ENCODE results near the gene SOCS1. TPM values are rescaled to one million over a fixed set of nuclear protein-coding genes. Genes with fewer than 3 reads are reported as not detected.

Gene SOCS1
- total RNA-seq, 1 donor from 2014 or later: 1.5 TPM

DNA sequence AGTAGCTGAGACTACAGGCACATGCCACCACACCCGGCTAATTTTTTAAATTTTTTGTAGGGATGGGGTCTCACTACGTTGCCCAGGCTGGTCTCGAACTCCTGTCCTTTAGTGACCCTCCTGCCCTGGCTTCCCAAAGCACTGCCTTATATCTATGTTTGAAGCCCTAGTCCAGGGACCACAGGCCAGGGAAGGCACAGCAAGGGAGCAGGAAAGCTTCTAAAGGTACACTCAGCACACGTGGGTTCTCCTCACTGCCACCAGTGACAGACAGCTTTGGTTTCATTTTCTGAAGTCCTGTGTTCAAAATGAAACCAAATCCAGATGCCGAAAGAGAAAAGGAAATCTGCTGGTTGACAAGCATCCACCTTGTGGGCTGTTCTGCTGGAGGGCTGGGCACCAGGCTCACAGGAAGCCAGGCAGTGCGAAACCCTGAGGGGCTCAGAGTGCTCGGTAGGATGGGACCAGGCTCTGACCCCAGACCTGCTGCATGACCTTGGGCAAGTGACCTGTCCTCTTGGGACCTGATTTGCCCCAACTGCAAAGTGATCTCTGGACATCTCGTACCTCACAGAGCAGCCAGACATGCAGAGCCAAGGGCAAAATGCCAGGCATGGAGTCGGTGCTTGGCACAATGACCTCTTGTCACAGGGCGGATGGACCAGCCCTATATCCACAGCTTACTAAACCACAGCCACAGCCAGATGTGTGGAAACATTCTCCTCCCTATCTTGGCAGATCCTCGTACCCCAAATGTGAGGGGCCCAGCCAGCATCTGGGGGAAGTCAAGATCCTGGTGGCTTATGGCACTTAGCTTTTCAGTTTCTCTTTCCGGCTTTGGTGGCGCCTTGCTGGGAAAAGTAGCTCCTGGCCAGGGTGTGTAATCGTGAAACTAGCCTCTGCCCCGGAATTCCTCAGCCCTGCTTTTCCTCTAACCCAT lies 2.8 kb upstream of the SOCS1 start:
- TF ChIP-seq, protein P1, sequence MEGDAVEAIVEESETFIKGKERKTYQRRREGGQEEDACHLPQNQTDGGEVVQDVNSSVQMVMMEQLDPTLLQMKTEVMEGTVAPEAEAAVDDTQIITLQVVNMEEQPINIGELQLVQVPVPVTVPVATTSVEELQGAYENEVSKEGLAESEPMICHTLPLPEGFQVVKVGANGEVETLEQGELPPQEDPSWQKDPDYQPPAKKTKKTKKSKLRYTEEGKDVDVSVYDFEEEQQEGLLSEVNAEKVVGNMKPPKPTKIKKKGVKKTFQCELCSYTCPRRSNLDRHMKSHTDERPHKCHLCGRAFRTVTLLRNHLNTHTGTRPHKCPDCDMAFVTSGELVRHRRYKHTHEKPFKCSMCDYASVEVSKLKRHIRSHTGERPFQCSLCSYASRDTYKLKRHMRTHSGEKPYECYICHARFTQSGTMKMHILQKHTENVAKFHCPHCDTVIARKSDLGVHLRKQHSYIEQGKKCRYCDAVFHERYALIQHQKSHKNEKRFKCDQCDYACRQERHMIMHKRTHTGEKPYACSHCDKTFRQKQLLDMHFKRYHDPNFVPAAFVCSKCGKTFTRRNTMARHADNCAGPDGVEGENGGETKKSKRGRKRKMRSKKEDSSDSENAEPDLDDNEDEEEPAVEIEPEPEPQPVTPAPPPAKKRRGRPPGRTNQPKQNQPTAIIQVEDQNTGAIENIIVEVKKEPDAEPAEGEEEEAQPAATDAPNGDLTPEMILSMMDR (conservative IDR thresholded peaks at IDR 0.05; ENCODE audit: low read depth, low read length): no peak
- DNase-seq (ENCODE audit: low read depth): no peak
- H3K4me3 ChIP-seq (ENCODE audit: low read depth, low read length): no peak overlapping the region

DNA sequence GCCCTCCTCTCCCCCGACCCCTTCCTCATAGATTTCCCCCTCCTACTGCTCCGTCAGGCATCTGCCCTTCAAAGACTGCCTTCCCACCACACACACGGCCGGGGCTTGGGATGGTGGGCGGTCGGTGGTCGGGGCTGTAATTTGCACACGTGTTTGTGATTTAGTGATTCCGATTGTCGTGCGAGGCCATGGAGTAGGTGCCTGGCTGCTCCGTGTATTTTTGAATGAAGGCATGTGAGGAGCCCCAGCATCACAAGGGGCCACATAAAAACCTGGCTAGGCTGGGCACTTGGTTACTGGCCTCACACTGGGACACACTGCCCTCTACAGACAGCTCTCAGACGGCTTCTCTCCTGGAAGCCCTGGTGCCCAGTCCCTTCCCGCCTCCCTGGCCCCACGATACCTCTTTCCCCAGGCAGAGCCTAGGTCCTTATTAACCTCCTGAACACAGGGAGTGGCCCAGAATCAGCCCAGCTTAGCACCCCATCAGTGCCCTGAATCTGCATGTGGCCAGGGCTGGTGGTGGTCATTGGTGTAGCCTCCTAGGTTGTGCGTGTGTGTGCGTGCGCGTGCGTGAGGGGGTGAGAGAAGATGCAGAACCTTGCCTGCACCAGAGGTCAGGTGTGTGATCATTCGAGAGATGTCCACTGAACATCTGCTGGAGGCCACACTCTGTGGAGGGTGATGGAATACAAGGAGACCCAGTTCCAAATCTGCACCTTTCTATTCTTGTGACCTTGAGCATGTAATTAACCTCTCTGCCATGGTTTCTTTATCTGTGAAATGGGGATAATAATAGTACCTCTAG lies 1.3 kb upstream of the SOCS1 start:
- peak overlapping the region; percentile 84 for H3K4me3 ChIP-seq (ENCODE audit: low read depth, low read length)
- TF ChIP-seq, protein P1 (conservative IDR thresholded peaks at IDR 0.05; ENCODE audit: low read depth, low read length): peak; percentile 82

DNA sequence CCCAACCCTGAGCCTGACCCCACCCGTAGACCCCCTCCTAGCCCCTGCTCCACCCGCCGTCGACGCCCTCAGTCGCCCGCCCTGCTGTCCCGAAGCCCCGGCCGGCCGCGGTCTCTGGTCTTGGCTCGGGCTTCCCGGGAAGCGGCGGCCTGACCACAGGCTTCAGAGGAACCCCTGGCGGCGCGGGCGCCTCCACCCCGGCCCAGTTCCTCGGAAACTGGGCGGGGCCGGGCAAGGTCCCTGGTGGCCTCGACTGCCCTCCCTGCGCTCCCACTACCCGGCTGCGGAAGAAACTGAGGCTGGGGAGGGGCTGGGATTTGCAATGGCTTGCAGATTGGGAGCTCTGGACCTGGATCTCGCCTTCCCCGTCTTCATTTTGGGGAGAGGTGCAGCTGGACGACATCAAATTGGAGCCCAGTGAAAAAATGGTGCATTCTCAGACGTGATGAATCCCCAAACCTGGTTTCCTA lies 692 bp upstream of the SOCS1 start:
- DNase-seq (ENCODE audit: low read depth): no peak
- peak overlapping the region; percentile 84 for H3K4me3 ChIP-seq (ENCODE audit: low read depth, low read length)
- TF ChIP-seq, protein P1 (conservative IDR thresholded peaks at IDR 0.05; ENCODE audit: low read depth, low read length): no peak

More for the DNA sequence above, 1.3 kb upstream of the SOCS1 start:
- peak; percentile 27 for DNase-seq (ENCODE audit: low read depth)

DNA sequence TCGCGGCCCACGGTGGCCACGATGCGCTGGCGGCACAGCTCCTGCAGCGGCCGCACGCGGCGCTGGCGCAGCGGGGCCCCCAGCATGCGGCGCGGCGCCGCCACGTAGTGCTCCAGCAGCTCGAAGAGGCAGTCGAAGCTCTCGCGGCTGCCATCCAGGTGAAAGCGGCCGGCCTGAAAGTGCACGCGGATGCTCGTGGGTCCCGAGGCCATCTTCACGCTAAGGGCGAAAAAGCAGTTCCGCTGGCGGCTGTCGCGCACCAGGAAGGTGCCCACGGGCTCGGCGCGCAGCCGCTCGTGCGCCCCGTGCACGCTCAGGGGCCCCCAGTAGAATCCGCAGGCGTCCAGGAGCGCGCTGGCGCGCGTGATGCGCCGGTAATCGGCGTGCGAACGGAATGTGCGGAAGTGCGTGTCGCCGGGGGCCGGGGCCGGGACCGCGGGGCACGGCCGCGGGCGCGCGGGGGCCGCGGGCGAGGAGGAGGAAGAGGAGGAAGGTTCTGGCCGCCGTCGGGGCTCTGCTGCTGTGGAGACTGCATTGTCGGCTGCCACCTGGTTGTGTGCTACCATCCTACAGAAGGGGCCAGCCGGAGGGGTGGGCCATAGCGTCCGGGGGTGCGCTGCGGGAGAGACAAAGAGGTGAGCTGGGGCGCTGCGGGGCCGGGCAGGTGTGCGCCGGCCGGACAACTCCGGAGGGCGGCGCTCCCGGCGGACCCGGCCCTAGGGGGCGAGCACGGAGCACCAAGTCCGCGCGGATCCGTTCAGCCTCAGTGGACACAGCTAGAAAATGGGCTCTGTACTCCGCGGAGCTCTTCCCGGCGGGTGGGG lies 879 bp downstream of the SOCS1 start:
- peak overlapping the region; percentile 84 for H3K4me3 ChIP-seq (ENCODE audit: low read depth, low read length)
- no peak for DNase-seq (ENCODE audit: low read depth)
- TF ChIP-seq, protein P1 (conservative IDR thresholded peaks at IDR 0.05; ENCODE audit: low read depth, low read length): no peak

DNA sequence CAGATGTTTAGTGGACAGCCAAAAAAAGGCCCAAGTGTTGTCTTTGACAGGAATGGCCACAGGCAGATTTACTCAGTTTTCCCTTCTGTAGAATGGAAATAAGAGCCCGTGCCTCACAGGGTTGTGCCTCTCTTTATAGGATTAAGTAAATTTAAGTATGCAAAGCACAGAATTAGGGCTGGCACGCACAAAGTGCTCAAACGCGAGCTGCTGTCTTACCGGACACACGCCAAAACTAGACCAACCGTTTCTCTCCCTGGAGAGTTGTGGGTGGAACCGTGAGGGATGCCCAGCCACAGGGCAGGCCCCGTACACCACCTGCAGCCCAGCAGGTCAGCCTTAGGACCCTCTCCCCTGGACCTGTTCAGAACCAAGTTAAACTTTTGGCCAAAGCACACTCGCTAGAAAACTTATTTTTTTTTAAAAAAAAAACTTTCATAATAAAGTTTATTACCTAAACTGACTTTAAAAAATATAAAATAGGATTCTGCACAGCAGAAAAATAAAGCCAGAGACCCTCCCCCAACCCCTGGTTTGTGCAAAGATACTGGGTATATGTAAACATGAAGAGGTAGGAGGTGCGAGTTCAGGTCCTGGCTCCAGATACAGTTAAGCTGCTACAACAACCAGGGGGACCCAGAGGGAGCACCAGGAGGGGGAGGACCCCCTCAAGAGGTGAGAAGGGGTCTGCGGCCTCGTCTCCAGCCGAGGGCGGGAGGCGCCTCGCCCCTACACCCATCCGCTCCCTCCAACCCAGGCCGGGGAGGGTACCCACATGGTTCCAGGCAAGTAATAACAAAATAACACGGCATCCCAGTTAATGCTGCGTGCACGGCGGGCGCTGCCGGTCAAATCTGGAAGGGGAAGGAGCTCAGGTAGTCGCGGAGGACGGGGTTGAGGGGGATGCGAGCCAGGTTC lies 1.8 kb downstream of the SOCS1 start:
- peak overlapping the region; percentile 84 for H3K4me3 ChIP-seq (ENCODE audit: low read depth, low read length)
- TF ChIP-seq, protein P1 (conservative IDR thresholded peaks at IDR 0.05; ENCODE audit: low read depth, low read length): no peak
- no peak for DNase-seq (ENCODE audit: low read depth)

All from epithelial cell of proximal tubule (primary cell).